Neural cell (in vitro differentiated cells): ENCODE results near the gene CD163. TPM values are rescaled to one million over a fixed set of nuclear protein-coding genes. Genes with fewer than 3 reads are reported as not detected.

Experiments used
- H2AFZ ChIP-seq: fragments of 200-600, 300-800 bp; sonication (generic), shearing (Covaris generic); 2 replicates; pipeline ENCODE4 v1.6.0; 2014; ENCODE audit warnings: low read depth, mild to moderate bottlenecking, antibody characterized with exemption, low read length, moderate library complexity
- H3F3A ChIP-seq: fragments of 200-600 bp; shearing (Covaris generic); 2 replicates; pipeline ENCODE4 v1.6.1; 2016; ENCODE audit warnings: mild to moderate bottlenecking, moderate library complexity, mixed read lengths, antibody characterized with exemption, low read length; ENCODE audit not compliant: insufficient read depth, poor library complexity, severe bottlenecking
- H3K27ac ChIP-seq: fragments of 200-600, 300-800 bp; sonication (generic), shearing (Covaris generic); 2 replicates; pipeline ENCODE4 v1.5.1; 2014; ENCODE audit warnings: mild to moderate bottlenecking, low read length, moderate library complexity
- H3K27me3 ChIP-seq: fragments of 300-800, 200-600 bp; sonication (generic), shearing (Covaris generic); 2 replicates; pipeline ENCODE4 v1.6.0; 2014; ENCODE audit warnings: mild to moderate bottlenecking, low read depth, low read length, moderate library complexity; ENCODE audit not compliant: insufficient read depth
- H3K36me3 ChIP-seq: fragments of 300-800, 200-600 bp; sonication (generic), shearing (Covaris generic); 2 replicates; pipeline ENCODE4 v1.5.1; 2014; ENCODE audit warnings: mild to moderate bottlenecking, antibody characterized with exemption, low read length, moderate library complexity; ENCODE audit not compliant: insufficient read depth
- H3K4me2 ChIP-seq: fragments of 300-800, 200-600 bp; sonication (generic), shearing (Covaris generic); 2 replicates; pipeline ENCODE4 v1.6.0; 2014; ENCODE audit warnings: mild to moderate bottlenecking, low read length
- H3K4me3 ChIP-seq: fragments of 300-800, 200-600 bp; sonication (generic), shearing (Covaris generic); 2 replicates; pipeline ENCODE4 v1.5.1; 2014; ENCODE audit warnings: mild to moderate bottlenecking, low read length, moderate library complexity
- H3K79me2 ChIP-seq: fragments of 200-600 bp; shearing (Covaris generic); replicated peaks from 2 replicates; pipeline ENCODE4 v1.6.0; 2014; ENCODE audit warnings: mild to moderate bottlenecking, low read length, moderate library complexity; ENCODE audit not compliant: insufficient read depth
- H3K9ac ChIP-seq: fragments of 300-800, 200-600 bp; sonication (generic), shearing (Covaris generic); 2 replicates; pipeline ENCODE4 v1.6.1; 2016; ENCODE audit warnings: mild to moderate bottlenecking, low read length, mixed read lengths
- H3K9me2 ChIP-seq: fragments of 200-600 bp; shearing (Covaris generic); 2 replicates; pipeline ENCODE4 v1.6.1; 2016; ENCODE audit warnings: mild to moderate bottlenecking, low read length, mixed read lengths; ENCODE audit not compliant: insufficient read depth
- H3K9me3 ChIP-seq: fragments of 200-600, 300-800 bp; sonication (generic), shearing (Covaris generic); 2 replicates; pipeline ENCODE4 v1.6.1; 2016; ENCODE audit warnings: mild to moderate bottlenecking, mixed run types, low read length, moderate library complexity, mixed read lengths
- H4K20me1 ChIP-seq: fragments of 200-600 bp; shearing (Covaris generic); 2 replicates; pipeline ENCODE4 v1.6.1; 2016; ENCODE audit warnings: mild to moderate bottlenecking, mixed run types; ENCODE audit not compliant: insufficient read depth
- EP300 ChIP-seq: fragments of 450-650 bp; conservative IDR thresholded peaks from 2 replicates; pipeline ENCODE4 v1.6.1; 2014; ENCODE audit warnings: antibody characterized with exemption, mild to moderate bottlenecking, moderate library complexity; ENCODE audit not compliant: poor library complexity, severe bottlenecking
- EZH2 ChIP-seq: fragments of 200-600, 300-800 bp; shearing (Covaris generic), sonication (generic); IDR thresholded peaks from 2 replicates; pipeline ENCODE4 v1.6.1; 2014; ENCODE audit warnings: antibody characterized with exemption, low read length, borderline replicate concordance, mild to moderate bottlenecking; ENCODE audit not compliant: insufficient read depth, poor library complexity, severe bottlenecking
- MXI1 ChIP-seq: fragments of 450-650 bp; conservative IDR thresholded peaks from 2 replicates; pipeline ENCODE4 v1.6.1; 2014; ENCODE audit warnings: antibody characterized with exemption, mild to moderate bottlenecking; ENCODE audit not compliant: poor library complexity, severe bottlenecking
- POLR2AphosphoS5 ChIP-seq: IDR thresholded peaks from 2 replicates; pipeline ENCODE4 v1.6.1; 2012
- RAD21 ChIP-seq: fragments of 450-650 bp; conservative IDR thresholded peaks from 2 replicates; pipeline ENCODE4 v1.6.1; 2014; ENCODE audit warnings: antibody characterized with exemption, mild to moderate bottlenecking, moderate library complexity
- SMC3 ChIP-seq: fragments of 450-650 bp; conservative IDR thresholded peaks from 2 replicates; pipeline ENCODE4 v1.6.1; 2014; ENCODE audit warnings: antibody characterized with exemption, mild to moderate bottlenecking, moderate library complexity; ENCODE audit not compliant: poor library complexity
- TAF1 ChIP-seq: IDR thresholded peaks from 2 replicates; pipeline ENCODE4 v1.6.1; 2012; ENCODE audit warnings: low read depth
- polyA plus RNA-seq: library from polyadenylated mRNA; depleted of rRNA; stranded (reverse); fragments of >200 nt; gene quantifications from 2 replicates; pipeline ENCODE4 v1.2.3, GENCODE V29; 2014
- TF ChIP-seq, protein P1 (sequence below): fragments of 450-650 bp; IDR thresholded peaks from 2 replicates; pipeline ENCODE4 v1.5.1; 2014; ENCODE audit warnings: antibody characterized with exemption, mild to moderate bottlenecking, moderate library complexity; ENCODE audit not compliant: poor library complexity, severe bottlenecking
- TF ChIP-seq, protein P2 (sequence below): IDR thresholded peaks from 2 replicates; pipeline ENCODE4 v1.6.1; 2012; ENCODE audit warnings: borderline replicate concordance

The CD163 gene
- polyA plus RNA-seq, 1 donor from 2014 or later = not detected

DNA sequence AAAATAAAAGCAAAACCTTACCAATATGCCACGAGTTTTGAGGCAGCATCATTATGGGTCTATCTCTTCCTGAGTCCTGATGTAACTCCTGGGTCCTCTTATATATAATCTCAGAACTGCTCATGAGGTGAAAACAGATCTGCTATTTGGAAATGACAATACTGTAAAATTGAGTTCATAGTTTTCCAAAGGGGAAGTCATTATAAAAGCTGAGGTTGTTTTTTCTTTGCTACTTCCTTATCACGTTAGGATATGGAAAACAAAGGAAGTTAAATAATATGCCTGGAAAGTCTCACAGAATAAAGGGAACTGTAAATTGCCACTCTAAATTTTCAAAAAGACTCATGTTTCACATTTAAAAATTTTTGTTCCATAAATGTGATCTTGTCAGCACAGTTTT, 59.5 kb downstream of the CD163 start, which contains the start of gene CD163L1:
TSS of gene CD163L1 (minus strand) at position 78 of the 400 bp plus-strand sequence. CDS start at position 52, 26 bp downstream.
- no peak within 1 kb of the TSS for H3K4me2 ChIP-seq
- no peak within 1 kb of the TSS for H3K4me3 ChIP-seq
- H3K9me3 ChIP-seq = no peaks in the 10 kb centered on the region
- no peaks in the 10 kb centered on the region for H3F3A ChIP-seq
- no peaks in the 10 kb centered on the region for H3K9me2 ChIP-seq
- TF ChIP-seq EZH2 (no peak), TAF1 (no peak), POLR2AphosphoS5 (no peak), SMC3 (no peak), RAD21 (no peak), EP300 (no peak), MXI1 (no peak)
- TF ChIP-seq, protein P1, sequence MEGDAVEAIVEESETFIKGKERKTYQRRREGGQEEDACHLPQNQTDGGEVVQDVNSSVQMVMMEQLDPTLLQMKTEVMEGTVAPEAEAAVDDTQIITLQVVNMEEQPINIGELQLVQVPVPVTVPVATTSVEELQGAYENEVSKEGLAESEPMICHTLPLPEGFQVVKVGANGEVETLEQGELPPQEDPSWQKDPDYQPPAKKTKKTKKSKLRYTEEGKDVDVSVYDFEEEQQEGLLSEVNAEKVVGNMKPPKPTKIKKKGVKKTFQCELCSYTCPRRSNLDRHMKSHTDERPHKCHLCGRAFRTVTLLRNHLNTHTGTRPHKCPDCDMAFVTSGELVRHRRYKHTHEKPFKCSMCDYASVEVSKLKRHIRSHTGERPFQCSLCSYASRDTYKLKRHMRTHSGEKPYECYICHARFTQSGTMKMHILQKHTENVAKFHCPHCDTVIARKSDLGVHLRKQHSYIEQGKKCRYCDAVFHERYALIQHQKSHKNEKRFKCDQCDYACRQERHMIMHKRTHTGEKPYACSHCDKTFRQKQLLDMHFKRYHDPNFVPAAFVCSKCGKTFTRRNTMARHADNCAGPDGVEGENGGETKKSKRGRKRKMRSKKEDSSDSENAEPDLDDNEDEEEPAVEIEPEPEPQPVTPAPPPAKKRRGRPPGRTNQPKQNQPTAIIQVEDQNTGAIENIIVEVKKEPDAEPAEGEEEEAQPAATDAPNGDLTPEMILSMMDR = no peak
- TF ChIP-seq, protein P2, sequence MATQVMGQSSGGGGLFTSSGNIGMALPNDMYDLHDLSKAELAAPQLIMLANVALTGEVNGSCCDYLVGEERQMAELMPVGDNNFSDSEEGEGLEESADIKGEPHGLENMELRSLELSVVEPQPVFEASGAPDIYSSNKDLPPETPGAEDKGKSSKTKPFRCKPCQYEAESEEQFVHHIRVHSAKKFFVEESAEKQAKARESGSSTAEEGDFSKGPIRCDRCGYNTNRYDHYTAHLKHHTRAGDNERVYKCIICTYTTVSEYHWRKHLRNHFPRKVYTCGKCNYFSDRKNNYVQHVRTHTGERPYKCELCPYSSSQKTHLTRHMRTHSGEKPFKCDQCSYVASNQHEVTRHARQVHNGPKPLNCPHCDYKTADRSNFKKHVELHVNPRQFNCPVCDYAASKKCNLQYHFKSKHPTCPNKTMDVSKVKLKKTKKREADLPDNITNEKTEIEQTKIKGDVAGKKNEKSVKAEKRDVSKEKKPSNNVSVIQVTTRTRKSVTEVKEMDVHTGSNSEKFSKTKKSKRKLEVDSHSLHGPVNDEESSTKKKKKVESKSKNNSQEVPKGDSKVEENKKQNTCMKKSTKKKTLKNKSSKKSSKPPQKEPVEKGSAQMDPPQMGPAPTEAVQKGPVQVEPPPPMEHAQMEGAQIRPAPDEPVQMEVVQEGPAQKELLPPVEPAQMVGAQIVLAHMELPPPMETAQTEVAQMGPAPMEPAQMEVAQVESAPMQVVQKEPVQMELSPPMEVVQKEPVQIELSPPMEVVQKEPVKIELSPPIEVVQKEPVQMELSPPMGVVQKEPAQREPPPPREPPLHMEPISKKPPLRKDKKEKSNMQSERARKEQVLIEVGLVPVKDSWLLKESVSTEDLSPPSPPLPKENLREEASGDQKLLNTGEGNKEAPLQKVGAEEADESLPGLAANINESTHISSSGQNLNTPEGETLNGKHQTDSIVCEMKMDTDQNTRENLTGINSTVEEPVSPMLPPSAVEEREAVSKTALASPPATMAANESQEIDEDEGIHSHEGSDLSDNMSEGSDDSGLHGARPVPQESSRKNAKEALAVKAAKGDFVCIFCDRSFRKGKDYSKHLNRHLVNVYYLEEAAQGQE = no peak
- no peak within 1 kb of the TSS for H2AFZ ChIP-seq
- no peaks in the 10 kb centered on the region for H4K20me1 ChIP-seq
- H3K27ac ChIP-seq = no peak within 1 kb of the TSS
- H3K27me3 ChIP-seq = peaks cover 10% of the 10 kb centered on the region
- no peak within 1 kb of the TSS for H3K9ac ChIP-seq
- H3K79me2 ChIP-seq = no peaks in the 10 kb centered on the region
- no peaks in the 10 kb centered on the region for H3K36me3 ChIP-seq

DNA sequence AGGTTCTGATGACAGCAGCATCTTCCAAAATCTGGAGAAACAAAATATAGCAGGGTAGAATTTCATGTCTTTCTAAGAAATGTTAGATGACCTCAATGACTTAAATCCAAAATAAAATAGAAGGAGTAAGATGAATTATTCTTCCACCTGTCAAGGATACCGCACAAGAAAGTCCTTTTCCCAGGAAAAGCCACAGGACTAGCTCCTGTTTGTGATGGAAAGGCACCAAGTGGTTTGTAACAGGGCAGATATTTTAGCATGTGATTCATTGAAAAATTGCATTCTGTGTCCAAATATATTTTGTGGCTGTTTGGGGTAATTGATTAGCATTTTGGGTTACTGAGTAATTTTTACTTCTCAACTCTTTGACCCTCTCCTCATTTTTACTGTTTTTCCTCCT, 62.4 kb downstream of the CD163 start:
- Histone ChIP-seq H4K20me1 (no peaks in the 10 kb centered on the region), H3K4me3 (no peak overlapping the region), H3K36me3 (no peaks in the 10 kb centered on the region), H3K27me3 (peaks cover 10% of the 10 kb centered on the region), H3K79me2 (no peaks in the 10 kb centered on the region), H3F3A (no peaks in the 10 kb centered on the region), H3K9me2 (no peaks in the 10 kb centered on the region), H3K9ac (no peak overlapping the region), H3K9me3 (no peaks in the 10 kb centered on the region), H3K27ac (no peak overlapping the region), H2AFZ (no peak overlapping the region), H3K4me2 (no peak overlapping the region)
- no peak for TF ChIP-seq EP300
- TF ChIP-seq MXI1 = no peak
- TF ChIP-seq SMC3 = no peak
- TF ChIP-seq TAF1 = no peak
- TF ChIP-seq POLR2AphosphoS5 = no peak
- no peak for TF ChIP-seq RAD21
- TF ChIP-seq EZH2 = no peak
- TF ChIP-seq, protein P2 = no peak
- TF ChIP-seq, protein P1 = no peak
